AG09319 (cell line): ENCODE measurements around the gene TMPRSS11F.

Source experiments
- DNase-seq: peaks from one replicate; pipeline ENCODE4 v3.0.0-alpha.2; 2010; ENCODE audit warnings: low read depth; ENCODE audit errors: extremely low read depth
- CTCF ChIP-seq: IDR thresholded peaks from 2 replicates; pipeline ENCODE4 v1.5.1; 2011; ENCODE audit warnings: low read depth, mild to moderate bottlenecking, inconsistent platforms, low read length, moderate library complexity

Gene TMPRSS11F

GRCh38 chr4:68163754-68164153 is 34.1 kb upstream of the TMPRSS11F start:
- no peak for TF ChIP-seq CTCF
- DNase-seq = no peak

- no peak for TF ChIP-seq CTCF
- DNase-seq = no peak
Measured at GRCh38 chr4:68162196-68162595, 32.5 kb upstream of the TMPRSS11F start.

- no peak for DNase-seq
- TF ChIP-seq CTCF = no peak
Measured at GRCh38 chr4:68152411-68152810, 22.7 kb upstream of the TMPRSS11F start.

- DNase-seq = no peak
- TF ChIP-seq CTCF = no peak
Measured at GRCh38 chr4:68148800-68149685, 19.4 kb upstream of the TMPRSS11F start.

GRCh38 chr4:68147079-68147478 is 17.4 kb upstream of the TMPRSS11F start:
- no peak for TF ChIP-seq CTCF
- DNase-seq = no peak

GRCh38 chr4:68145261-68145660 is 15.6 kb upstream of the TMPRSS11F start:
- no peak for DNase-seq
- TF ChIP-seq CTCF = no peak

- no peak for TF ChIP-seq CTCF
- no peak for DNase-seq
Measured at GRCh38 chr4:68141852-68142251, 12.2 kb upstream of the TMPRSS11F start.
